NCI-H774 (cell line): ENCODE measurements around the gene ZBTB2.
"Not testable (repeated sequence)": the region's sequence is repeated elsewhere in the genome, so short reads cannot be mapped to it uniquely, and the experiment has no call there.

Experiments
- DNase-seq: peaks from one replicate; lab custom pipeline; 2025; lab: John Stamatoyannopoulos, UW

The ZBTB2 gene

GRCh38 chr6:151400473-151400872, 9.1 kb upstream of the ZBTB2 start:
- DNase-seq = no peak

GRCh38 chr6:151399679-151400078, 8.3 kb upstream of the ZBTB2 start:
- no peak for DNase-seq

GRCh38 chr6:151393410-151393809, 2.1 kb upstream of the ZBTB2 start:
- no peak for DNase-seq

- DNase-seq = no peak
These were observed 1.1 kb upstream of the ZBTB2 start for GRCh38 chr6:151392427-151392826.

GRCh38 chr6:151390851-151391470, 398 bp downstream of the ZBTB2 start:
- peak; percentile 78 for DNase-seq

GRCh38 chr6:151390276-151390850, 996 bp downstream of the ZBTB2 start:
- DNase-seq = peak; percentile 99

GRCh38 chr6:151389618-151390275, 1.6 kb downstream of the ZBTB2 start:
- peak; percentile 44 for DNase-seq

- no peak for DNase-seq
These were observed 2.3 kb downstream of the ZBTB2 start for GRCh38 chr6:151388997-151389617.

- DNase-seq = no peak
These were observed 3.1 kb downstream of the ZBTB2 start for GRCh38 chr6:151388236-151388635.

- no peak for DNase-seq
These were observed 4.0 kb downstream of the ZBTB2 start for GRCh38 chr6:151387175-151387970.

- DNase-seq = no peak
These were observed 6.2 kb downstream of the ZBTB2 start for GRCh38 chr6:151385177-151385576.

- no peak for DNase-seq
These were observed 7.2 kb downstream of the ZBTB2 start for GRCh38 chr6:151384151-151384550.

GRCh38 chr6:151382631-151383030, 8.7 kb downstream of the ZBTB2 start:
- not testable (repeated sequence) for DNase-seq

GRCh38 chr6:151381722-151382121, 9.6 kb downstream of the ZBTB2 start:
- DNase-seq = no peak

GRCh38 chr6:151380848-151381205, 10.5 kb downstream of the ZBTB2 start:
- DNase-seq = no peak

- DNase-seq = no peak
These were observed 11.2 kb downstream of the ZBTB2 start for GRCh38 chr6:151379933-151380847.

GRCh38 chr6:151377095-151377494, 14.3 kb downstream of the ZBTB2 start:
- DNase-seq = no peak

- no peak for DNase-seq
These were observed 14.9 kb downstream of the ZBTB2 start for GRCh38 chr6:151376440-151376839.

- no peak for DNase-seq
These were observed 15.5 kb downstream of the ZBTB2 start for GRCh38 chr6:151375833-151376232.

- DNase-seq = no peak
These were observed 17.2 kb downstream of the ZBTB2 start for GRCh38 chr6:151374036-151374683.

GRCh38 chr6:151372164-151372563, 19.2 kb downstream of the ZBTB2 start:
- DNase-seq = no peak
